A673 (cell line): Measurements from ENCODE around the gene PLEKHG3.
A peak's percentile ranks its signal among the peaks of the same experiment; 100 is the strongest.

ENCODE experiments used
- CTCF ChIP-seq: fragments of 300-800, 200-600 bp; sonication (generic); conservative IDR thresholded peaks from 2 replicates; pipeline ENCODE4 v1.5.1; 2017; ENCODE audit warnings: low read depth, mild to moderate bottlenecking, antibody characterized with exemption, low read length, moderate library complexity, mixed read lengths
- EZH2 ChIP-seq: fragments of 200-600 bp; sonication (generic); IDR thresholded peaks from 2 replicates; pipeline ENCODE4 v1.6.1; 2017; ENCODE audit warnings: borderline replicate concordance, low read depth, mild to moderate bottlenecking, mixed read lengths, antibody characterized with exemption, low read length; ENCODE audit not compliant: poor library complexity, severe bottlenecking

GRCh38 chr14:64763801-64764621, 59.8 kb downstream of the PLEKHG3 start:
- TF ChIP-seq EZH2: no peak
- peak; percentile 31; the same call in 1 of the 2 replicates for TF ChIP-seq CTCF
